ENCODE data around the gene SNTB2. TPM values are rescaled to one million over a fixed set of nuclear protein-coding genes. Genes with fewer than 3 reads are reported as not detected.

The SNTB2 gene
- total and polyA plus RNA-seq, 2 of the 13 experiments (the other 11 are each of a cell fraction or from before 2014, with no cell fraction given), result 11.5 to 19.2 TPM

DNA sequence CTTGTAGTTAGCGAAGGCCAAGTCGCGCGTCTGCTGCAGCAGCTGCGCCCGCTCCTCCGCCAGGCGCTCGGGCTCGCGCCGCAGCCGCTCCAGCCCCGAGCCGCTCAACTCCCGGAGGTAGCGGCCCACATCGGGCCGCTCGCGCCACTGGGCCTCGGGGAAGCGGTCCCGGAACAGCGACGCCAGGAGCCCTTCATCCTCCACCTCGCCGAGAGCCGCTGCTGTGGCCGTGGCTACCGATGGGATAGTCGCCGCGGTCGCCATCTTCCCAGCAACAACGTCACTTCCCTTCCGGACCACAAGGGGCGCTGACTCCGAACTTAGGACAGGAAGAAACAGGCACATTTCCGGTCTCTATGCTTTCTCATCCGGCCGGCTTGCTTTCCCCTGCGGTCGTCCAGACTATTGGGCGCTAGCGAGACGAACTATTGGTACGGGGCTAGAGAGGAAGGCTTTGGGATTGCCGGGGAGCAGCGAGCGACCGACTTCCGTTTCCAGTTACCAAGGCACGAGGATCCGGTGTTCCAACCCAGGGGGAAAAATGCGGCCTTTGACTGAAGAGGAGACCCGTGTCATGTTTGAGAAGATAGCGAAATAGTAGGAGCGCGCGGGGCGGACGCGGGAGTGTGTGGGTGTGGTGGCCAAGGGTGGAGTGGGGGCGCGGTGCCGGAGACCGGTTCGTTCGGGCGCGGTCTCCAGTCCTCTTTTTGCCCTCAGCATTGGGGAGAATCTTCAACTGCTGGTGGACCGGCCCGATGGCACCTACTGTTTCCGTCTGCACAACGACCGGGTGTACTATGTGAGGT is 152.5 kb downstream of the SNTB2 start, which contains the start of the genes COG8 and NIP7 (continued):
- TF ChIP-seq, protein P1, sequence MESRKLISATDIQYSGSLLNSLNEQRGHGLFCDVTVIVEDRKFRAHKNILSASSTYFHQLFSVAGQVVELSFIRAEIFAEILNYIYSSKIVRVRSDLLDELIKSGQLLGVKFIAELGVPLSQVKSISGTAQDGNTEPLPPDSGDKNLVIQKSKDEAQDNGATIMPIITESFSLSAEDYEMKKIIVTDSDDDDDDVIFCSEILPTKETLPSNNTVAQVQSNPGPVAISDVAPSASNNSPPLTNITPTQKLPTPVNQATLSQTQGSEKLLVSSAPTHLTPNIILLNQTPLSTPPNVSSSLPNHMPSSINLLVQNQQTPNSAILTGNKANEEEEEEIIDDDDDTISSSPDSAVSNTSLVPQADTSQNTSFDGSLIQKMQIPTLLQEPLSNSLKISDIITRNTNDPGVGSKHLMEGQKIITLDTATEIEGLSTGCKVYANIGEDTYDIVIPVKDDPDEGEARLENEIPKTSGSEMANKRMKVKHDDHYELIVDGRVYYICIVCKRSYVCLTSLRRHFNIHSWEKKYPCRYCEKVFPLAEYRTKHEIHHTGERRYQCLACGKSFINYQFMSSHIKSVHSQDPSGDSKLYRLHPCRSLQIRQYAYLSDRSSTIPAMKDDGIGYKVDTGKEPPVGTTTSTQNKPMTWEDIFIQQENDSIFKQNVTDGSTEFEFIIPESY (CRISPR knock-in tag; IDR thresholded peaks at IDR 0.05), result peak; percentile 60
- peak; percentile 96 for TF ChIP-seq ELF1 (CRISPR knock-in tag; IDR thresholded peaks at IDR 0.05)
- TF ChIP-seq ESRRA (CRISPR knock-in tag; IDR thresholded peaks at IDR 0.05; ENCODE audit: low read depth), result no peak
- peak; percentile 91 for TF ChIP-seq ZNF780A (CRISPR knock-in tag; IDR thresholded peaks at IDR 0.05)
- TF ChIP-seq, protein P2, sequence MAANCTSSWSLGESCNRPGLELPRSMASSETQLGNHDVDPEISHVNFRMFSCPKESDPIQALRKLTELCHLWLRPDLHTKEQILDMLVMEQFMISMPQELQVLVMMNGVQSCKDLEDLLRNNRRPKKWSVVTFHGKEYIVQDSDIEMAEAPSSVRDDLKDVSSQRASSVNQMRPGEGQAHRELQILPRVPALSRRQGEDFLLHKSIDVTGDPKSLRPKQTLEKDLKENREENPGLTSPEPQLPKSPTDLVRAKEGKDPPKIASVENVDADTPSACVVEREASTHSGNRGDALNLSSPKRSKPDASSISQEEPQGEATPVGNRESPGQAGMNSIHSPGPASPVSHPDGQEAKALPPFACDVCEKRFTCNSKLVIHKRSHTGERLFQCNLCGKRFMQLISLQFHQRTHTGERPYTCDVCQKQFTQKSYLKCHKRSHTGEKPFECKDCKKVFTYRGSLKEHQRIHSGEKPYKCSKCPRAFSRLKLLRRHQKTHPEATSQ (CRISPR knock-in tag; IDR thresholded peaks at IDR 0.05; ENCODE audit: borderline replicate concordance), result peak; percentile 97
- peak; percentile 98 for TF ChIP-seq GABPB1 (CRISPR knock-in tag; IDR thresholded peaks at IDR 0.05)
- TF ChIP-seq NRL (CRISPR knock-in tag; IDR thresholded peaks at IDR 0.05; ENCODE audit: borderline replicate concordance), result peak; percentile 94
- TF ChIP-seq, protein P3, sequence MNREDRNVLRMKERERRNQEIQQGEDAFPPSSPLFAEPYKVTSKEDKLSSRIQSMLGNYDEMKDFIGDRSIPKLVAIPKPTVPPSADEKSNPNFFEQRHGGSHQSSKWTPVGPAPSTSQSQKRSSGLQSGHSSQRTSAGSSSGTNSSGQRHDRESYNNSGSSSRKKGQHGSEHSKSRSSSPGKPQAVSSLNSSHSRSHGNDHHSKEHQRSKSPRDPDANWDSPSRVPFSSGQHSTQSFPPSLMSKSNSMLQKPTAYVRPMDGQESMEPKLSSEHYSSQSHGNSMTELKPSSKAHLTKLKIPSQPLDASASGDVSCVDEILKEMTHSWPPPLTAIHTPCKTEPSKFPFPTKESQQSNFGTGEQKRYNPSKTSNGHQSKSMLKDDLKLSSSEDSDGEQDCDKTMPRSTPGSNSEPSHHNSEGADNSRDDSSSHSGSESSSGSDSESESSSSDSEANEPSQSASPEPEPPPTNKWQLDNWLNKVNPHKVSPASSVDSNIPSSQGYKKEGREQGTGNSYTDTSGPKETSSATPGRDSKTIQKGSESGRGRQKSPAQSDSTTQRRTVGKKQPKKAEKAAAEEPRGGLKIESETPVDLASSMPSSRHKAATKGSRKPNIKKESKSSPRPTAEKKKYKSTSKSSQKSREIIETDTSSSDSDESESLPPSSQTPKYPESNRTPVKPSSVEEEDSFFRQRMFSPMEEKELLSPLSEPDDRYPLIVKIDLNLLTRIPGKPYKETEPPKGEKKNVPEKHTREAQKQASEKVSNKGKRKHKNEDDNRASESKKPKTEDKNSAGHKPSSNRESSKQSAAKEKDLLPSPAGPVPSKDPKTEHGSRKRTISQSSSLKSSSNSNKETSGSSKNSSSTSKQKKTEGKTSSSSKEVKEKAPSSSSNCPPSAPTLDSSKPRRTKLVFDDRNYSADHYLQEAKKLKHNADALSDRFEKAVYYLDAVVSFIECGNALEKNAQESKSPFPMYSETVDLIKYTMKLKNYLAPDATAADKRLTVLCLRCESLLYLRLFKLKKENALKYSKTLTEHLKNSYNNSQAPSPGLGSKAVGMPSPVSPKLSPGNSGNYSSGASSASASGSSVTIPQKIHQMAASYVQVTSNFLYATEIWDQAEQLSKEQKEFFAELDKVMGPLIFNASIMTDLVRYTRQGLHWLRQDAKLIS (CRISPR knock-in tag; IDR thresholded peaks at IDR 0.05), result peak; percentile 68
- TF ChIP-seq, protein P4, sequence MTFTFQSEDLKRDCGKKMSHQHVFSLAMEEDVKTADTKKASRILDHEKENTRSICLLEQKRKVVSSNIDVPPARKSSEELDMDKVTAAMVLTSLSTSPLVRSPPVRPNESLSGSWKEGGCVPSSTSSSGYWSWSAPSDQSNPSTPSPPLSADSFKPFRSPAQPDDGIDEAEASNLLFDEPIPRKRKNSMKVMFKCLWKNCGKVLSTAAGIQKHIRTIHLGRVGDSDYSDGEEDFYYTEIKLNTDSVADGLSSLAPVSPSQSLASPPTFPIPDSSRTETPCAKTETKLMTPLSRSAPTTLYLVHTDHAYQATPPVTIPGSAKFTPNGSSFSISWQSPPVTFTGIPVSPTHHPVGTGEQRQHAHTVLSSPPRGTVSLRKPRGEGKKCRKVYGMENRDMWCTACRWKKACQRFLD (CRISPR knock-in tag; IDR thresholded peaks at IDR 0.05; ENCODE audit: borderline replicate concordance), result peak; percentile 15; the same call in 1 of the 2 replicates
- TF ChIP-seq ZNF737 (CRISPR knock-in tag; IDR thresholded peaks at IDR 0.05; ENCODE audit: borderline replicate concordance), result no peak
- peak; percentile 84; the same call in 1 of the 2 replicates for TF ChIP-seq TMF1 (CRISPR knock-in tag; IDR thresholded peaks at IDR 0.05; ENCODE audit: low read depth)
- TF ChIP-seq, protein P5, sequence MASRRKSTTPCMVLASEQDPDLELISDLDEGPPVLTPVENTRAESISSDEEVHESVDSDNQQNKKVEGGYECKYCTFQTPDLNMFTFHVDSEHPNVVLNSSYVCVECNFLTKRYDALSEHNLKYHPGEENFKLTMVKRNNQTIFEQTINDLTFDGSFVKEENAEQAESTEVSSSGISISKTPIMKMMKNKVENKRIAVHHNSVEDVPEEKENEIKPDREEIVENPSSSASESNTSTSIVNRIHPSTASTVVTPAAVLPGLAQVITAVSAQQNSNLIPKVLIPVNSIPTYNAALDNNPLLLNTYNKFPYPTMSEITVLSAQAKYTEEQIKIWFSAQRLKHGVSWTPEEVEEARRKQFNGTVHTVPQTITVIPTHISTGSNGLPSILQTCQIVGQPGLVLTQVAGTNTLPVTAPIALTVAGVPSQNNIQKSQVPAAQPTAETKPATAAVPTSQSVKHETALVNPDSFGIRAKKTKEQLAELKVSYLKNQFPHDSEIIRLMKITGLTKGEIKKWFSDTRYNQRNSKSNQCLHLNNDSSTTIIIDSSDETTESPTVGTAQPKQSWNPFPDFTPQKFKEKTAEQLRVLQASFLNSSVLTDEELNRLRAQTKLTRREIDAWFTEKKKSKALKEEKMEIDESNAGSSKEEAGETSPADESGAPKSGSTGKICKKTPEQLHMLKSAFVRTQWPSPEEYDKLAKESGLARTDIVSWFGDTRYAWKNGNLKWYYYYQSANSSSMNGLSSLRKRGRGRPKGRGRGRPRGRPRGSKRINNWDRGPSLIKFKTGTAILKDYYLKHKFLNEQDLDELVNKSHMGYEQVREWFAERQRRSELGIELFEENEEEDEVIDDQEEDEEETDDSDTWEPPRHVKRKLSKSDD (CRISPR knock-in tag; IDR thresholded peaks at IDR 0.05; ENCODE audit: low read depth), result peak; percentile 66; the same call in 1 of the 2 replicates
- no peak for TF ChIP-seq NFE2L1 (CRISPR knock-in tag; IDR thresholded peaks at IDR 0.05; ENCODE audit: borderline replicate concordance)
- no peak for TF ChIP-seq FIP1L1 (IDR thresholded peaks at IDR 0.05; ENCODE audit: borderline replicate concordance, insufficient read depth, low read depth, low read length)
- TF ChIP-seq MAFK (conservative IDR thresholded peaks at IDR 0.05 in 1 of 2, IDR thresholded peaks at IDR 0.05 in 1 of 2; ENCODE audit: low read length in 2 of 2), result no peak
